HFF-Myc (cell line): ENCODE data around the gene ZBTB6.

Experiments
- DNase-seq: peaks from one replicate; pipeline ENCODE4 v3.0.0-alpha.2; 2011; ENCODE audit warnings: low read depth; ENCODE audit errors: extremely low read depth
- H3K4me3 ChIP-seq: replicated peaks from 2 replicates; pipeline ENCODE4 v1.5.1; 2011; ENCODE audit warnings: low read depth, mild to moderate bottlenecking, control low read depth, low read length
- TF ChIP-seq, protein P1 (sequence below): IDR thresholded peaks from 2 replicates; pipeline ENCODE4 v1.5.1; 2012; ENCODE audit warnings: mild to moderate bottlenecking, low read depth, low read length, control low read depth; ENCODE audit errors: missing control alignments

ZBTB6 gene

DNA sequence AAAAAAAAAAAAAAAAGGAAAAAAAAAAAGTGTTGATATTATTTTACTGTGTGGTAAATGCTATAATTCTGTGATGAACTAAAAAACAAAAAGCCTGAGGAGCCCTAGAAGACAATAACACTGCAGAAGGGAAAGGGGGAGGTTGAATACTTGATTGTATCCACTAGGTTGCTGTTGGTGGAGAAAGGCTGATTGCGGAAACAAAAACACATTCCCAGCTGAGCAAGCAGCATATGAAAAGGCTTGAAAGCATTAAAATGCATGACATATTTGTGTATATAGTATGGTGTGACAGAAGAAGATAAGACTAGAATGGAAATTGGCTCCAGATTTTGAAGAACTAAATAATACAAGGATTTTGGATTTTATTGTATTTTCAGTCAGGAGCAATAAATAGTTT, 36.6 kb upstream of the ZBTB6 start:
- no peak for DNase-seq
- TF ChIP-seq, protein P1, sequence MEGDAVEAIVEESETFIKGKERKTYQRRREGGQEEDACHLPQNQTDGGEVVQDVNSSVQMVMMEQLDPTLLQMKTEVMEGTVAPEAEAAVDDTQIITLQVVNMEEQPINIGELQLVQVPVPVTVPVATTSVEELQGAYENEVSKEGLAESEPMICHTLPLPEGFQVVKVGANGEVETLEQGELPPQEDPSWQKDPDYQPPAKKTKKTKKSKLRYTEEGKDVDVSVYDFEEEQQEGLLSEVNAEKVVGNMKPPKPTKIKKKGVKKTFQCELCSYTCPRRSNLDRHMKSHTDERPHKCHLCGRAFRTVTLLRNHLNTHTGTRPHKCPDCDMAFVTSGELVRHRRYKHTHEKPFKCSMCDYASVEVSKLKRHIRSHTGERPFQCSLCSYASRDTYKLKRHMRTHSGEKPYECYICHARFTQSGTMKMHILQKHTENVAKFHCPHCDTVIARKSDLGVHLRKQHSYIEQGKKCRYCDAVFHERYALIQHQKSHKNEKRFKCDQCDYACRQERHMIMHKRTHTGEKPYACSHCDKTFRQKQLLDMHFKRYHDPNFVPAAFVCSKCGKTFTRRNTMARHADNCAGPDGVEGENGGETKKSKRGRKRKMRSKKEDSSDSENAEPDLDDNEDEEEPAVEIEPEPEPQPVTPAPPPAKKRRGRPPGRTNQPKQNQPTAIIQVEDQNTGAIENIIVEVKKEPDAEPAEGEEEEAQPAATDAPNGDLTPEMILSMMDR: no peak
- no peak overlapping the region for H3K4me3 ChIP-seq

- no peak for DNase-seq
- TF ChIP-seq, protein P1: no peak
- H3K4me3 ChIP-seq: no peak overlapping the region
These were observed 35.2 kb upstream of the ZBTB6 start for GRCh38 chr9:122948313-122948712.

DNA sequence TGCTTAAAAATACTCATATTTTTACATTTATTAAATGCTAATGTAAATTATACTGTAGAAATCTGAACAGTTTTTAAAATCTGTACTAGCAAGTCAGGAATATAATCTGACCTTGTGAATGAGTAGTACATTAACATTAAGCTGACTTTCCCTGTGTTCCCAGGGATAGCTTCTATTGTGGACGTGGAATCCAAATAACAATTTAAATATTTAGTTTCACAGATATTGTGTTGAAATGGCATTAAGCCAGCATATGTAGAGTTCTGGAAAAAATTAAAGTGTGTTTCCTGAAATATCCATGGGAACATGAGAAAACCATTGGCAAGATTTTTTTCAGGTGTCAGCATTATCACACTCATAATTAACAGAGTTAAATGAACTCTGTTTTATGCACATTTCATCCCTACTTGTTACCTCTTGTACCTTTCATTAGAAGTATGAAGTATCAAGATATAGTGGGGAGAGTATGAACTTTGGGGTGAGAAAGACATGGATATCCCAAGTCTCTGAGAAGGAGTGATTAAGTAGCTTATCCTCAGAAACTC, 33.4 kb upstream of the ZBTB6 start:
- TF ChIP-seq, protein P1: no peak
- H3K4me3 ChIP-seq: no peak overlapping the region
- DNase-seq: no peak

DNA sequence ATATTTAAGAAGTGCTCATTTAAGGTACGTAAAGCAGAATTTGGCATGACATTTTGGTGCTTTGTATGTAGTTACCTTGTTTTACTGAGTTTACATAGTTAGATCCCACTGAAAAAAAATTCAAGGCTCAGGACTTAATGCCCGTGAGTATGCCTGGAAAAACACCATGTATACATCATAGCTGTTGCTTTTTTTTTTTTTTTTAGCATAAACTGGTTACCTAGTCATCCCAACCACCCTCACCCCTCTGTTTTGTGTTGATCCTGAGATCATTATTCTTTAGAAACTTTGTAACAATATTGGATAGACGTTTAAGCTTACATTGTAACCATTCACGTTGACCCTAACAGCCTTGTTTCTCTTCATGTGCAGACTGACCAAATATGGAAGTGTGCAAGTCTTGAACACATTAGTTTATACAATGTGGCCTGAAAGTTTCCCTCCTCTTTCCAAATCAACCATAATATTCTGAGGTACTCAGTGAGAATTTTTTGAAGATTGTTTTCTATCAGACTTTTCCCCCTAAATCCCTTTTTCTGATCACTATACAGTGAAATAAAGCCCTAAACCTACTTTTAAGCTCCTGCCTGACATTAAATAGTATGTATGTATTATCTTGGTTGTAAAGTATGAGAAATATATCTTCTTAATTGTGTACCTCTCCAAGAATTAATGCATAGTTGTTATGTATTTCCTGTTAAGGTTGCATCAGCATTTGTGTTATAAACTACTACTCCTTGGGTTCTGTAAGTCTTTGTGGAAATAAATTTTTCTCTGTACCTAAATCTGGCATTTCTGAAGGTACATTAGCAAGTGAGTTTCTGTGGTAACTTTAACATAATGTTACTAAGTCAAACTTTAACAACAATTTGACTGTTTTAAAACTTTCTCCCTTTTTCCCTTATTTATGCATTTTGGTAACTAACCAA, 32.1 kb upstream of the ZBTB6 start:
- DNase-seq: no peak
- TF ChIP-seq, protein P1: no peak
- H3K4me3 ChIP-seq: no peak overlapping the region

- peak overlapping the region; percentile 87 for H3K4me3 ChIP-seq
- TF ChIP-seq, protein P1: no peak
- no peak for DNase-seq
These were observed 28.6 kb upstream of the ZBTB6 start for GRCh38 chr9:122941582-122942234.

DNA sequence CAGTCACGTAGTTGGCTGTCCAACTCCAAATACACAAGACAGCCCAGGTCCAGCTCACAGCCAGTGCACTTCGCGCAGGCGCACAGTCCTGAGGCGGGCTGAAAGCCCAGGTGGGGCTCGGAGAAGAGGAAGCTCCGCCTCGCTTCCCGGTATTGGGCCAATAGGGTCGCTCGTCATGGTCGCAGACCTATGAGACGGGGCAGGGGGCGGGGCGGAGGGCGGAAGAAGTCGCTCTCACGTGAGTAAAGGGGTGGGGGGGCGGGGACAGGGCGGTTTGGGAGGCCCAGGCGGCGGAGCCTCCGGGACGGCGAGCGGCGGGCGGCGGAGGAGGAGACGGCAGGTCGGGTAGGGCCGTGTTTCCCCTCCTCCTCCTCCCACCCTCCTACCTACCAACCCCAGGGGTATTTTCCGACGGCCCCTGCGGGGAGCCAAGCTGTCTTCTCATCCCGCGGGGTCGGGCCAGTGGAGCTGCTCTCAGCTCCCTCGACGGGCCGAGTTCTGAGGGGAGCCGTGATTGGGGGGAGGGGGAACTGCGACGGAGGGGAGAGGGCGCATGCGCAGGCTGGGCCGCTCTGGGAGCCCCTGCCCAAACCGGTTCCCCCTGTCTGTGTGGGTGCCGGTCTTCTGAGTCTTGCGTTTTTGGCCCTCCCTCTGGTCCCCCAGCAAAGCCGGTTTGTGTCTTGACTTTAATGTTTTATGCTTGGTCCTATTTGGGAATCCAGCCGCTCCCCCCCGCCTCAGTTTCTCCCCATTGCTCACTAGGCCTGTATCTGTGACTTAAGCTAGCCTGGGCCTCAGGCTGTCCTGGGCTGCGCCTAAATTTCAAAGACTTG, 27.8 kb upstream of the ZBTB6 start, which contains the start of gene RABGAP1:
TSS of gene RABGAP1 (plus strand) at position 272 of the 833 bp plus-strand sequence. CDS start 16,040 bp downstream, outside the sequence.
- TF ChIP-seq, protein P1: no peak
- peak; percentile 90 for DNase-seq

More for the DNA sequence above, 27.8 kb upstream of the ZBTB6 start, which contains the start of gene RABGAP1:
- H3K4me3 ChIP-seq: peak within 1 kb of the TSS; percentile 87
